Liver (tissue), 9 donors: ENCODE measurements around the gene SH3D19. TPM values are rescaled to one million over a fixed set of nuclear protein-coding genes. Genes with fewer than 3 reads are reported as not detected.

ENCODE experiments used
- DNase-seq: peaks from one replicate; pipeline ENCODE4 v3.0.0-alpha.2; 2017; ENCODE audit warnings: low spot score
- H3K27ac ChIP-seq, 2 donors: one replicate each; pipeline ENCODE4 v1.7.0; 2013; ENCODE audit warnings: inconsistent platforms in 2 of 2, low read length in 2 of 2, control low read depth in 1 of 2, low read depth in 1 of 2, mild to moderate bottlenecking in 1 of 2
- H3K27me3 ChIP-seq, 4 donors: one replicate each; pipeline versions ENCODE4 v1.6.1 to v1.7.0; 2013; ENCODE audit warnings: low read length in 3 of 4, inconsistent platforms in 1 of 4, mild to moderate bottlenecking in 1 of 4, moderate library complexity in 1 of 4; ENCODE audit not compliant: control insufficient read depth in 4 of 4, insufficient read depth in 4 of 4
- H3K36me3 ChIP-seq, 4 donors: one replicate each; pipeline versions ENCODE4 v1.6.1 to v1.7.0; 2013; ENCODE audit warnings: low read length in 3 of 4, mild to moderate bottlenecking in 3 of 4, low read depth in 1 of 4, moderate library complexity in 1 of 4; ENCODE audit not compliant: control insufficient read depth in 4 of 4, insufficient read depth in 3 of 4
- H3K4me1 ChIP-seq, 4 donors: one replicate each; pipeline versions ENCODE4 v1.6.1 to v1.7.0; 2013; ENCODE audit warnings: low read length in 3 of 4, mild to moderate bottlenecking in 3 of 4, moderate library complexity in 1 of 4; ENCODE audit not compliant: control insufficient read depth in 4 of 4, insufficient read depth in 4 of 4
- H3K4me3 ChIP-seq, 3 donors: one replicate each; pipeline versions ENCODE4 v1.6.1 to v1.7.0; 2013; ENCODE audit warnings: low read length in 3 of 3, control low read depth in 1 of 3, low read depth in 1 of 3, mild to moderate bottlenecking in 1 of 3
- H3K9ac ChIP-seq, 2 donors: one replicate each; pipeline ENCODE4 v1.7.0; 2013; ENCODE audit warnings: low read length in 2 of 2, mild to moderate bottlenecking in 2 of 2, moderate library complexity in 2 of 2, control low read depth in 1 of 2, low read depth in 1 of 2
- H3K9me3 ChIP-seq, 4 donors: one replicate each; pipeline versions ENCODE4 v1.6.1 to v1.7.0; 2013; ENCODE audit warnings: low read length in 3 of 4; ENCODE audit not compliant: control insufficient read depth in 4 of 4
- ATF3 ChIP-seq: IDR thresholded peaks from 2 replicates; pipeline ENCODE4 v1.6.1; 2016; ENCODE audit warnings: antibody characterized with exemption
- CTCF ChIP-seq: fragments of 150-350 bp; IDR thresholded peaks from 2 replicates; pipeline ENCODE4 v1.5.1; 2017; ENCODE audit warnings: improper control_type of control experiment, low read depth, low read length; ENCODE audit not compliant: missing input control
- EGR1 ChIP-seq, 2 donors: IDR thresholded peaks; 2 replicates each; pipeline ENCODE4 v1.6.1; 2016 to 2018; ENCODE audit warnings: antibody characterized with exemption in 2 of 2, low read depth in 2 of 2
- FOXA1 ChIP-seq: IDR thresholded peaks from 2 replicates; pipeline ENCODE4 v1.6.1; 2016; ENCODE audit warnings: antibody characterized with exemption
- FOXA2 ChIP-seq: IDR thresholded peaks from 2 replicates; pipeline ENCODE4 v1.6.1; 2016; ENCODE audit warnings: antibody characterized with exemption
- HNF4A ChIP-seq, 2 donors: conservative IDR thresholded peaks; 2 replicates each; pipeline ENCODE4 v1.6.1; 2016; ENCODE audit warnings: antibody characterized with exemption in 2 of 2, mild to moderate bottlenecking in 2 of 2
- HNF4G ChIP-seq: IDR thresholded peaks from 2 replicates; pipeline ENCODE4 v1.6.1; 2016; ENCODE audit warnings: antibody characterized with exemption
- JUND ChIP-seq, 2 donors: IDR thresholded peaks; 2 replicates each; pipeline ENCODE4 v1.6.1; 2016; ENCODE audit warnings: antibody characterized with exemption in 2 of 2
- MAX ChIP-seq: IDR thresholded peaks from 2 replicates; pipeline ENCODE4 v1.6.1; 2016; ENCODE audit warnings: antibody characterized with exemption
- NR2F2 ChIP-seq: IDR thresholded peaks from 2 replicates; pipeline ENCODE4 v1.6.1; 2016; ENCODE audit warnings: antibody characterized with exemption
- RAD21 ChIP-seq, 2 donors: IDR thresholded peaks; 2 replicates each; pipeline ENCODE4 v1.6.1; 2016; ENCODE audit warnings: antibody characterized with exemption in 2 of 2, mild to moderate bottlenecking in 2 of 2
- REST ChIP-seq: IDR thresholded peaks from 2 replicates; pipeline ENCODE4 v1.6.1; 2016; ENCODE audit warnings: antibody characterized with exemption, mild to moderate bottlenecking
- RXRA ChIP-seq, 2 donors: IDR thresholded peaks; 2 replicates each; pipeline ENCODE4 v1.6.1; 2017 to 2018; ENCODE audit warnings: antibody characterized with exemption in 2 of 2, mild to moderate bottlenecking in 1 of 2
- SP1 ChIP-seq: IDR thresholded peaks from 2 replicates; pipeline ENCODE4 v1.6.1; 2018; ENCODE audit warnings: antibody characterized with exemption, mild to moderate bottlenecking
- TAF1 ChIP-seq: conservative IDR thresholded peaks from 2 replicates; pipeline ENCODE4 v1.6.1; 2016; ENCODE audit warnings: antibody characterized with exemption, mild to moderate bottlenecking
- YY1 ChIP-seq: IDR thresholded peaks from 2 replicates; pipeline ENCODE4 v1.6.1; 2016; ENCODE audit warnings: antibody characterized with exemption, mild to moderate bottlenecking
- WGBS: extraction: QIAGEN DNeasy Blood & Tissue Kit; methylation state at CpG from one replicate; pipeline ENCODE4 v1.1.7; 2013; 5-methylcytosine and 5-hydroxymethylcytosine counted together
- polyA plus RNA-seq, 2 donors: library from polyadenylated mRNA; stranded (reverse) in 1 of 2; unstranded in 1 of 2; fragments of 200-250 nt in 1 of 2; fragments of >200 nt in 1 of 2; fragmentation: Nextera tagmentation in 1 of 2; extraction: Ambion mirVana in 1 of 2; gene quantifications; one replicate each; pipeline versions ENCODE4 v1.2.1 to v1.2.3, GENCODE V29; 2013 to 2015
- total RNA-seq, 2 donors: library from RNA; depleted of rRNA; stranded (reverse); fragments of >200 nt; gene quantifications; one replicate each; pipeline ENCODE4 v1.2.3, GENCODE V29; 2014
- donor health status: healthy.
- donor health status: healthy.
- donor health status: healthy.
- donor health status: healthy.
- donor health status: healthy.

The SH3D19 gene
- total and polyA plus RNA-seq, 4 donors, result 11.0 to 22.2 (median 17.1) TPM

- no peaks in the 10 kb centered on the region for H3K36me3 ChIP-seq
- H3K27me3 ChIP-seq, result no peaks in the 10 kb centered on the region
- no peak for DNase-seq
- no peak overlapping the region for H3K4me3 ChIP-seq
- peaks cover 0 to 3% (median 1%) of the 10 kb centered on the region in 4 donors for H3K4me1 ChIP-seq
- 57% methylated on average over 5 of the region's 5 CpGs for WGBS
- no peak overlapping the region for H3K9ac ChIP-seq
- no peak overlapping the region for H3K27ac ChIP-seq
- TF ChIP-seq NR2F2, result no peak
- no peak for TF ChIP-seq ATF3
- TF ChIP-seq RXRA (IDR thresholded peaks at IDR 0.05), result no peak
- TF ChIP-seq SP1, result peak; percentile 20
- TF ChIP-seq JUND (IDR thresholded peaks at IDR 0.05), result no peak
- no peak for TF ChIP-seq REST
- peak; percentile 38 for TF ChIP-seq HNF4G
- no peak for TF ChIP-seq MAX
- no peak for TF ChIP-seq TAF1
- TF ChIP-seq CTCF, result no peak
- TF ChIP-seq YY1, result no peak
- no peak for TF ChIP-seq FOXA1
- TF ChIP-seq EGR1 (IDR thresholded peaks at IDR 0.05; ENCODE audit: low read depth in 2 of 2), result no peak
- TF ChIP-seq HNF4A (conservative IDR thresholded peaks at IDR 0.05), result peak; percentile 22 to 69
- peak in 1 of 2 donors; percentile 9 for TF ChIP-seq RAD21 (IDR thresholded peaks at IDR 0.05)
- TF ChIP-seq FOXA2, result no peak
- no peaks in the 10 kb centered on the region for H3K9me3 ChIP-seq
These were observed 15.5 kb upstream of the SH3D19 start for GRCh38 chr4:151340751-151341385.

GRCh38 chr4:151339467-151339866, 14.1 kb upstream of the SH3D19 start:
- peaks cover 0 to 3% (median 1%) of the 10 kb centered on the region in 4 donors for H3K4me1 ChIP-seq
- H3K9ac ChIP-seq, result no peak overlapping the region
- no peak overlapping the region for H3K4me3 ChIP-seq
- no peaks in the 10 kb centered on the region for H3K36me3 ChIP-seq
- H3K9me3 ChIP-seq, result no peaks in the 10 kb centered on the region
- 82% methylated on average over 2 of the region's 2 CpGs for WGBS
- DNase-seq, result no peak
- H3K27me3 ChIP-seq, result no peaks in the 10 kb centered on the region
- H3K27ac ChIP-seq, result no peak overlapping the region
- TF ChIP-seq TAF1 (no peak), EGR1 (IDR thresholded peaks at IDR 0.05; ENCODE audit: low read depth in 2 of 2) (no peak), FOXA1 (no peak), MAX (no peak), HNF4G (no peak), REST (no peak), FOXA2 (no peak), RXRA (IDR thresholded peaks at IDR 0.05) (no peak), NR2F2 (no peak), CTCF (no peak), ATF3 (no peak), YY1 (no peak)
